HG02642 (cell line): Measurements from ENCODE around the gene ZBTB16.

Experiments
- ATAC-seq: cut with Tn5 transposase; IDR thresholded peaks from one replicate; pipeline ENCODE4 v1.9.1; 2021; ENCODE audit warnings: mild to moderate bottlenecking; ENCODE audit not compliant: unreplicated experiment, poor library complexity

Gene ZBTB16

DNA sequence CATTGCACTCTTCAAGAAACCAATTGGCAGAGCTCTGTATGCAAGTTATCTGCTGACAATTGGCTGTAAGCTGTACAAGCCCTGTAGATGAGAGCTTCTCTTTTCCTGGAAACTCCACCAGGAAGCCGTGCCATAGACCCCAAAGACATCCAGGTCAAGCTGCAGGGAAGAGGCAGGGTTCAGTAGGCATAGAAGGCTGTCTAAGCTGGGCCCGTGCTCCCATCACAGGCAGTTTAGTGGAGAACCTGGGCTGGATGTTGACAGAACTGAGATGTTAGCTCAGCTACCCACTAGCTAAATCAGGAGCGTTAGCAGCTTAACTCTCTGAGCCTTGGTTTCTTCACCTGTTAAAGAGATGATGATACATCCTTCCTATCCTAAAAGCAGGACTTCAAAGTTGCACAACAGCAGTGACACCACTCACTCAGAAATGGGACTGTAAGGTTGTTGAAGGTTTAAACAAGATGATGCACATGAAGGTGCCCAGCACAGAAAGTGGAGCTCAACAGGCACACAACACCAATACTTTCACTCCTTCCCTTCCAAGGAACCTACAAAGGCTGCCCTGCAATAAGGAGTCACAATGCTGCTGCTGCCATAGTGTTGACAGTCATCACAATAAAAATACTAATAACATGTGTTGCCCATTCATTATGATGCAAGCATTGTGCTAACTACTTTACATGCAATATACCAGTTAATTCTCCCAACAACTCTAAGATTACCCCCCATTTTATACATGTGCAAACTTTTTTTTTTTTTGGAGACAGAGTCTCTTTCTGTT is 115.4 kb downstream of the ZBTB16 start:
- ATAC-seq, result no peak

DNA sequence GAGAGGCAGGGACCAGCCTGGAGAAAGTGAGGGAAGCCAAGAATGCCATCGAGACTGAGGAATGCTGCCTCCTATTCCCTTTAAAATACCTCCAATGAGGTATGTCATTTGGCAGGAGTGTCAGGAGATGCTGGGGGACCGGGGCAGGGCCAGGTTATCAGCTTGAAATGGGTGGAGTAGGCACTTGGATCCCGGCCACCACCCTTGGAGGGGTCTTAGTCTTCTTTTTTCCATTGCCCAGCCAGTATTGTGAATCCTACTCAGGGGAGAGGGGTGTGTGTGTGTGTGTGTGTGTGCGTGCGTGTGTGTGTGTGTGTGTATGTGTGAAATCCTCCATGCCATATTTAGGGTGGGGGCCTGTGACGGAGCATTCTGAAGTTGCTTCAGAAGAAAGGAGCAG is 116.2 kb downstream of the ZBTB16 start:
- no peak for ATAC-seq

DNA sequence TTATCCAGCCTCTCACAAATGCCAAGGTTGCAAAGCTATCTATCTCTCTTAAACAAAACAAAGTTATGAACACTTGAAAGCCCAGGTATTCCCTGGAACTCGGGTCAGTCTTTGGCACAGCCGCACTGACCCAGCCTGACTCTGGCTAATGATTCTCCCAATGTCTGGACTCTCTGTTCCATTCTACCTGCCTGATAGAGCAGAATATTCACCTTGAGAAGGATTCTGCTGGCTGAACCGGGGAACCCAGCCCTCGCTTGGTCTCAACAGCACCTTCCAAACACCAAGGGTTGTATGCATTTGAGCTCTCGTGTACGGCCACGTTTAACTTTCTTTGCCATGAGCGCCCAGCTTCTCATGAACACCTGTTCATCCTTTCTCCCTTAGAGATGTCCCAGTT is 116.8 kb downstream of the ZBTB16 start:
- no peak for ATAC-seq

DNA sequence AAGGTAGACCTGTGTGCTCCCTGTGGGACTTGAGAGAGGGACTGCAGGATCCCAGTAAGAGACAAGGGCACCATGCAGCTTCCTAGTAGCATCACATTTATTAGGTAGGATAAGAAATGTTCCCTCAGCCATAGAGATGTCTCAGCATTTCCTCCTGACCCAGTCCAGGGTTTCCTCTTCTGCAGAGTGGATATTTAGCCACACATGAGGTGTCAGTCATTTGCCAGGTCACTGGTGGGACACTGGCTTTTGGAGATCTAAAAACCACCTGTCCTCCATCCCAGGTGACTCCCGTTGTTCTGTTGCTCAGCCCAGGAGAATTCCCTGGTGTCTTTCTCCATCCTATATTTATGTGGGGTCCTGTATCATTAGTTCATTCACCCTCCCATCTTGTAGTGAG is 119.1 kb downstream of the ZBTB16 start:
- ATAC-seq, result no peak

DNA sequence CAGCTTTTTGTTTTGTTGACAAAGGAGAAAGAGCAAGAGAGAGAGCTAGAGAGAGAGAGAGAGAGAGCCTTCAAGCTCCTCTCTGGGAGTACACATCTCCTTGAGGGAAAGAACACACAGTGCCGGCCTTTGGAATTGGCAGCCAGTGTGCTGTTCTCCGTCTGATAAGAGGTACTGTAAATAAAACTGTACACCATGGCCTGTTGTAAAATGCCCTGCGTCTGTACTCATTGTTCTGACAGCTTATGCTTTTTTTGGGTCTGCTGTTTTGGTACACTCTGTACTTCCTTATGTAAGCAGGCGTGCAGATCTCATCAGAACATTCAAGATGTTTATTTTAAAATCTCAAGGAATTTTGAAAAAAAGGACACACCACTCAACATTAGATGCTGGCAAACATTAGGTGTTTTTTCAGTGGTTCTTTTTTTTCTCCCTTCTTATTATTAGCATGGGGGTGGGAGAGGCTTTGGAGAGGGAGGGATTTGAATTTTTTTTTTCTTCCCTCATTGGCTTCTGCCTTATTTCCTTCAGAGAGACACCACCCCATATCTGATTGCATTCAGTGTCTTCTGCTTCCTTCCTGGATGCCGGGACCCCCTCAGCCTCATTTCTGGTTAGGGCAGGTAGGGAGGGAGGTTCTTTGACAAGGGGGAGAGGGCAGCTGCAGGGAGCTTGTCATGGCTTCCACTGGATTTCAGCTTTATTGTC is 119.9 kb downstream of the ZBTB16 start:
- ATAC-seq, result no peak

DNA sequence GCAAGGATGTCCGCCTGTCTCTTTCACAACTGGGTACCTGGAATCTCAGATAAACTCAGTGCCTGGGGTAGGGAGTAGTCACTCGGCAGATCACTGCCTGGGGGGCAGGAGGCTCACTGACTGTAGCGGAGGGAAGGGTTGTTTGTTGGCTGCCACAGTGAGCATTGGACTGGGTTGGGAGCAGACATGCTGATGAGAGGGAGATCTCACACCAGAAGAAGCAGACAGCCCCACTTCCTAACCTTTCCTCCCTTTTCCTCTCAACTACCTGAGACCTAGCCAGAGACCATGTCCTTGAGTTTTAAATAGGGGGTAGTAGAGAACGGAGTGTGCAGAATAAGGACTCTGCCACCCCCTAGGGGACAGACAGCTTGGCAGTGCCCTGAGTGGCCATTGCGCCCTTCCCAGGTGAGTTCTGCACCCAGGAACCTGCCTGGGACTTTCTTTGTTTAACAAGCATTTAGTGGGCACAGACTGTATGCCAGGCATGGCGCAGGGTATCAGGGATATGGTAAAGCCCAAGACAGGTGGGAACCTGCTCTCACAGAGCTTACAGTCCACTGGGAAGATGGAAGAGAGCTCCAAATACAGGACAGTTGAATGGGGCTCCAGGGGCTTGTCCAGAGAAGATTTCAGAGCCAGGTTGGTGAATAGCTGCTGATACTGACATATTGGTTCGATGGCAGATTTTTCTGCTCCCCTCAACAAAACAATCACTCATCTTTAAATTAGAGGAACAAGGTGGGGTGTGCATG is 121.0 kb downstream of the ZBTB16 start:
- ATAC-seq, result no peak

DNA sequence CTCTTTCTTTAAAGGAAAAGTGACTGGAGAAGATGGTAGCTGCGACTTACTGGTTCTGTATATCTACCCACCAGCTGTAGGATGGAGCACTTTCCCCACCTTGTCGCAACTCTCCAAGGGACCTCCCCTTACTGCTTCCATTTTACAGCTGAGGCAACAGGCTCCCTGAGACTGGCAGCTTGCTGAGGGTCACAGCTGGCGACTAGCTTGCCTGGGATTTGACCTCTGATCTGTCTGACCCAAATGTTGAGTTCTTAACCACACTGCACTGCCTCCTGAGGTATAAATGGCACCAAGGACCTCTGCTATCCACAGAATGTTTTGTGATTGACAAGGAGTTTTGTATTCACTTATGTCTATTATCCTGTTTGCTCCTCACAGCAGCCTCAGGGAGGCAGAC is 121.7 kb downstream of the ZBTB16 start:
- no peak for ATAC-seq

DNA sequence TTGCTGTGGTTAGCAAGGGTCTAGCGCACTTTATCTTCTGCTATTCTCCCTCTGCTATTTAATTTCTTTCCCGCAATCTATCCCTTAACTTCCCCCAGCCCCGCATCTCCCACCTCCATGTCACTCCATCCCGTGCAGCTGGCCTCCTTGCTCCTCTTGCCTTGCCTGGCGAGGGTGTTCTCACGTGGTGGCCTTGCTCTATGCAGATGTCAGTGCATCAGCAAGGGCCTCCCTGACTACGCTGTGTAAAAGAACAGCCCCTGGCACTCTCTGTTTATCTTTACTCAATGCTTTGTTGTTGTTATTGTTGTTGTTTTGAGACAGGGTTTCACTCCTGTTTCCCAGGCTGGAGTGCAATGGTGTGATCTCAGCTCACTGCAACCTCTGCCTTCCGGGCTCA is 122.2 kb downstream of the ZBTB16 start:
- no peak for ATAC-seq

DNA sequence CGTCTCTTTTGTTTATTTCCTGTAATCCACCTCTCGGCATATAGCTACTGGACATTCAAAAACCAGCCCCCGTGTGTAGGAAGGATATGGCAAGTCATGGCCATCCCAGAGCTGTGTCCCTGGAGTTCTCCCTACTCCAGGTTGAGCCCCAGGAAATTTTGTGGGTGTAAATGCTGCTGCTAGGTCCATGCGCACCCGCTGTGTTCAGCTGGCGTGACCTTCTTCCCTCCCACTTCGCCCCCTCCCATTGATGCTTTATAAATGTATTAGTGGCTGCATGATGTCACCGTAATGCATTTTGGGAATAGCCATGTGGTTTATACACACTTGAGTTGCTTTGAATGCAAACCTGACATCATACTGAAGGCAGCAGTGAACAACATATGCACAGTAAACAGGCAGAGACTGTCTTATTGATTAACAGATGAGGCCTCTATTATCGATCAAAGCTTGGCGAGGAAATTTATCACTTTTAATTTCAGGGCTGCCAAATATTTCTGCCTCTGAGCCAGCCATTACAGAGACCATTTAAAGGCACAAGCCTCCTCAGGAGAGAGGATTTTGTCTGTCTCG is 123.0 kb downstream of the ZBTB16 start:
- no peak for ATAC-seq

DNA sequence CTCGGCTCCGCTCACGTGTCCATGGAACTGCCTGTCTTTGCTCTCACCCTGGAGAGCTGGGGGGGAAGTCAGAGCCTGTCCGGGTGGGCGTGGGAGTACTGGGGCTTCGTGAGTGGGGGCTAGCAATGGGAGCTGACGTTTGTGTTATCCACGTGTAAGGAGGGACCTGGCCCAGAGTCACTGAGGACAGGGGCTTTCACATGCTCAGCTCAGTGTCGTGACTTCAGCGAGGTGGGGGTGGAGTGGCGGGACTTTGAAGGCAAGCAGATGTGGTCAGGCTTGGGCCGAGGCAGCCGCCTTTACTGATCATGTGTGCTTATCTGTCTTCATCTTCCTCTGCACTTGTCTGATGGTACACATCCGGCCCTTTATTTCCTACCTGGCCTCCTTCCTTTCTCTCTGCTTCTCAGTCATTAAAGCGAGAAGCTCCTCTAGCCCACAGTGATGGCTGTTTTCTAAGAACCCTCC is 123.6 kb downstream of the ZBTB16 start:
- no peak for ATAC-seq

DNA sequence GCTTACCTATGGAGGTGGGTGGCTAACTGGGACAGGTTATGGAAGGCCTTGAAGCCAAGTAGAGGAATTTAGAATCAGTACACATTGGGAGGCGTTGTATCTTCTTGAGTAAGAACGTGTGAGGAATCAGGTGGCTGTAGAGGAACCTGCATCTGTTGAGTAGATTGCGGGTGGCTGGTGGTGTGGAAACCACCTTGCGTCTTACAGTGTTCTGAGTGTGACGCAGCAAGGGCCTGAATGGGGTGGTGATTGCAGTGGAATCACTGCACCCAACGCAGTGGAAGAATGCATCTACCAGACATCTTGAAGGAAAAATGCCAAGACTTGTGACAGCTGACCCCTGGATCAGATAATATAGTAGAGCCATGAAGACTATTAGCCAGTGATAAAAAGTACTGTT is 125.9 kb downstream of the ZBTB16 start:
- ATAC-seq, result no peak

DNA sequence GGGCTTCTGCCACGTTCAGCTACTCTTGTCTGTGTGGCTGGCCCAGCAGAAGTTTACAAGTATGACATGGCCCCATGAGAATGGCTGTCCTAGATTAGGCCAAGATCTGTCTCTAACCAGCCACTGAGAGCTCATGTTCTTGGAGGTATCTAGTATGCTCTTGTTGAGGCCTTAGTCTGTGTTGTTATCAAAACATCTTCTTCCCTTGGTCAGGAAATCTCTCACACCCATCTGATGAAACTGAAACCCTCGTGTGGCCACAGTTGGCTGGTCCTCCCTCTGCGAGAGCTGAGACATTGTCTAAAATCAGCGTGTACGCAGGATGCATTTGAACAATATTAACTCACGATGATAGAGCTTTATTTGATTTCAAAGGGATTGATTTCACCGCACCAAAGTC is 127.7 kb downstream of the ZBTB16 start:
- ATAC-seq, result no peak

DNA sequence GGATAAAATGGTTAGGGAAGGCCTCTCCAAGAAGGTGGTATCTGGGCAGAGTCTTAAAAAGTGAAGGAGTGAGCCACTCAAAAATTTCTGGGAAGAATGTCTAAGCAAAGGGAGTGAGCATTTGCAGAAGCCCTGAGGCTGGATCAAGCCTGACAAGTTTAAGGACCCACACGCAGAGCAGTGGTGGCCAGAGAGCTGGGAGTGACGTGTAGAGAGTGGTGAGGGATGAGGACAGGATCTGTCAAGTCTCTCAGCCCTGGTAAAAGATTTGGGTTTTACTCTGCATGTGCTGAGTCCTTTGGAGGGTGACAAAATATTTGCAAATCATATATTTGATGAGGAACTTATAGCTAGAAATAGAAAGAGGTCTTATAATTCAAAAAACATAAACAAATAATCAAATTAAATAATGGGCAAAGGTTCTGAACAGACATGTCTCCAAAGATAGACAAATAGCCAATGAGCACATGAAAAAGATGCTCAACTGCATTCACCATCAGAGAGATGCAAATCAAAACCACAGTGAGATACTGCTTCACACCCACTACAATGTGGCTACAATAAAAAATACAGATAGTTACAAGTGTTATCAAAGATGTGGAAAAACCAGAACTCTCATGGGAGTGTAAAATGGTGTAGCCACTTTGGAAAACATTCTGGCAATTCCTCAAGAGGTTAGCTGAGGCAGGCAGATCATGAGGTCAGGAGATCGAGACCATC is 129.5 kb downstream of the ZBTB16 start:
- no peak for ATAC-seq

DNA sequence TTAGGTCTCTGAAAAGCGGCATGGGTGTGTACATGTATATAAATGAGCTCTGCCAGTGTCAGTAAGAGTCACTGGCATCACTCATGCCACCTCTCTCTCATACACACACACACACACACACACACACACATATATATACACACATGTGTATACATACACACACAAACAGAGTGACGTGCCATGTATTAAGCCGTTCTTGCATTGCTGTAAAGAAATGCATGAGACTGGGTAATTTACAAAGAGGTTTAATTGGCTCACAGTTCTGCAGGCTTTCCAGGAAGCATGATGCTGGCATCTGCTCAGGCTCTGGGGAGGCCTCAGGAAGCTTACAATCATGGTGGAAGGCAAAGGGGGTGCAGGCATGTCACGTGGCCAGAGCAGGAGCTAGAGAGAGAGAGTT is 131.1 kb downstream of the ZBTB16 start:
- no peak for ATAC-seq

DNA sequence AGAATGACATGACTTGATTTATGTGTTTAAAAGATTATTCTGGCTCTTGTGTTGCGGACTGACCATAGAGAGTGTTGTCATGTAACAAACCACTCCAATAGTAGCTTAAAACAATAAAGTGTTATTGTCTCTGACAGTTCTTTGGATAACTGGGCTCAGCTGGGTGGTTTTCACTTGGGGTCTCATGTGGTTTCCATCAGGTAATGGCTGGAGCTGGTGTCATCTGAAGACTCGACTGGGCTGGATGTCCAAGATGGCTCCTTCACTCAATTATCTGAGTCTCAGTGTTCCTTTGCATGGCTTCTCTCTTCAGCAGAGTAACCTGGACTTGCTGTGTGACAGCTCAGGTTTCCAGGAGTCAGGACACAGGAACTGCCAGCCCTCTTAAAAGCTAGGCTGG is 132.4 kb downstream of the ZBTB16 start:
- no peak for ATAC-seq

DNA sequence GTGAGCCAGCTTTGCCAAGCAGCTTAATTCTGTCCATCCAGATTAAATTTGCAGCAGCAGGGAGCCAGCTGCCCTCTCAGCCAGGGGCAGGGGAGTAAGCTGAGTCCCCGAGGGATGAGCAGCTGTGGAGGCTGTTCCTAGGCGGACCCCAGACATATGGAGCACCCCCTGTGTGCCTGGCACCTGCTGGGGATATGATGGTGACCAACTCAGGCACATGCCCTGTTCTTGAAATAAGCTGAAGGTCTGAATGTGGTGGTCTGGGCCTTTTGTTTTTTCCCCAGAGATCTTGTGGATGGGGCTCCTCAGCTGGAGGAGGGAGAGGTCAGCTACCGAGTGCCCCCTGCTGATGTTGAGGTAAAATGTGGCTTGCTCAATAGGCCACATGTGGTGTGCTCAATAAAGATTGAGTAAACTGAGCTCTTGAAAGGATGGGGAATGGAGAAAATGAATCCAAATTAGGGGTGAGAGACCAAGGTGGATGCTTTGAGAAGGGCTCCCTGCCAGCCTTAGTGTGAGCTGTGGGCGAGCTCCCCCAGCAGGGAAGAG is 133.4 kb downstream of the ZBTB16 start:
- no peak for ATAC-seq

DNA sequence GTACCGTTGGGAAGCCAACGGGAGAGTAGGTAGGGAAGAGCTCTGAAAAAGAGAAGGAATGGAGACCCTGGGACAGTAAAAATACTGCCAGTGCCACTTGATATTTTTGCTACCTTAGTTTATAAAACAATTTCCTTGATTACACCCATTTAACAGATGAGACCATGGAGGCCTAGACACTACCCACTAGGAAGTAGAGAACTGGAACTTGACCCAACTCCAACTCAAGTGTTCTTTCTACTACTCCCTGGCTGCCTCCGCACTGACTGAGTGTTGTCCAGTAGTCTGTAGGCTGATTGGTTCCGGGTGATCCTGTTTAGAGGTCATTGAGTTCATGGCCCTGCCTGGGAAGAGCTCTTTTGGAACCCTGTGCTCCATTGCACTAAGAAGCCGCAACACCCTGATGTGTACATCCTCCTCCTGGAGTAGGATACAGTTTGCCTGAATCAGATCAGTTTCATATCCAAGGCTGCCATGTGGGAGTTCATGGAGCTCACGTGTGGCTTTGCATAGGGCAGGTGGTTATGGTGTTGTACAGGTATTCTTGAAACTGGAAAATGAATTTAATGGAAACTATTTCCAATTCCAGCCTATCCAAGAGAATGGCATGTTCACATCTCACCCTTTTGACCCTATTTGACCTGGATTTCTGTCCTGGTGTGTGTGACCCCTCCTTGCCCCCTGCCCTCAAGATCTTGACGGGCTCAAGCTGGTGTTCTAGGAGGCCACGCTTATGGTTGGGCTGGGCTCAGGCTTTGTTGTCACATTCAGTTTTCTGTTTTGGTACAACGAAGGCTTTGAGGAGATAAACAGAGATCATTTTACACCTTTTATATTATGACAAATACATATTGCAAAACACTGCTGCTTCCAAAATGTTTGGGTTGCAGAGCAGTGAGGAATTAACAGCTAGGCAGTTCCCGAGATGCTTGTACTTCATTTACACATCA is 134.5 kb downstream of the ZBTB16 start:
- no peak for ATAC-seq

DNA sequence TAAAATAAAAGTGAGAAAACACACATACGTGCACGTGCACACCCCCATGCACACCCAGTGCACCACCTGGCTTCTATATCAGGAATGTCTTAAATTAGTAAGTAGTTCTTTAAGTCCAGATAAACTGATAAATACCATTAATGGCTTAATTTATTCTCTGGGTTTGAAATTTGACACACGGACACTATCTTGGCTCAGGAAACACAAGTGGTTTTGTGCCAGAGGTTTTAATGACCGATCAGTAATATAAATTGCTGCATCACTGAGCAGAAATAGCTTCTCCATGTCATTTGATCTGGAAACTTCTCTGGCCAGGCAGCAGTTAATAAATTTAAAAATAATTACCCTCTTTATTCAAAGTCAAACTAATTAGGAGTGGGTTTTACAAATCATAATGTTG is 135.2 kb downstream of the ZBTB16 start:
- ATAC-seq, result no peak

DNA sequence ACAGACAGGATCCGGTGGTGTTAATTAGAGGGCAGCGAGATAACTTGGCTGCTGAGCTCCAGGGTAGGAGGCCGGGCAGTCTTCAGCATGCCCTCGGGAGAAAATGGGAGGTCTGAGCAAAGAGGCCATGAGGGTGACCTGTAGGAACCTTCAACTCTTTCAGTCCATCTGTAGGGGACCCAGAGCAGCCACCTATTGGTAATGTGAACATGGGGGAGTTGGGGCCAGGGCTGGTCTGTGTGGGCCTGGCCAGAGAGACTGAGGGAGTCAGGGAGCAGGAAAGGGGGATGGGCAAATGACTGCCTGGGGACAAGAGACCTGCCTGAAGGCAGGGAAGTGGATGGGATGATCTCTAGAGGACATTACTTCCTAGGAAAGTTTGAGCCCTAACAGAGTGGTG is 135.6 kb downstream of the ZBTB16 start:
- ATAC-seq, result no peak
